Uterus (tissue), 4 donors: ENCODE data around the gene PDZK1IP1. TPM values are rescaled to one million over a fixed set of nuclear protein-coding genes. Genes with fewer than 3 reads are reported as not detected.
A peak's percentile ranks its signal among the peaks of the same experiment; 100 is the strongest.

Source experiments
- DNase-seq, 2 donors: peaks; one replicate each; pipeline ENCODE4 v3.0.0-alpha.2; 2019 to 2020
- H3K27ac ChIP-seq, 2 donors: fragments of 200-600 bp; sonication (generic); 1 replicate in 1 of 2; 2 replicates in 1 of 2; pipeline ENCODE4 v1.5.1; 2016 to 2018
- H3K27me3 ChIP-seq, 2 donors: fragments of 200-600 bp; sonication (generic); one replicate each; pipeline ENCODE4 v1.5.1; 2018 to 2019; ENCODE audit warnings: control low read depth in 1 of 2
- H3K36me3 ChIP-seq, 2 donors: fragments of 200-600 bp; sonication (generic); one replicate each; pipeline ENCODE4 v1.5.1; 2019; ENCODE audit warnings: control low read depth in 1 of 2
- H3K4me1 ChIP-seq, 2 donors: fragments of 200-600 bp; sonication (generic); one replicate each; pipeline ENCODE4 v1.5.1; 2018 to 2019; ENCODE audit warnings: control low read depth in 1 of 2
- H3K4me3 ChIP-seq, 2 donors: fragments of 200-600 bp; sonication (generic); 1 replicate in 1 of 2; 2 replicates in 1 of 2; pipeline ENCODE4 v1.5.1; 2018 to 2019; ENCODE audit warnings: mild to moderate bottlenecking in 1 of 2
- H3K9me3 ChIP-seq, 2 donors: fragments of 200-600 bp; sonication (generic); one replicate each; pipeline ENCODE4 v1.5.1; 2019; ENCODE audit warnings: control low read depth in 1 of 2
- CTCF ChIP-seq, 4 experiments: fragments of 200-600 bp in 2 of 4; fragments of 450-650 bp in 2 of 4; sonication (generic) in 2 of 4; IDR thresholded peaks; one replicate each; pipeline ENCODE4 v1.5.1; 2016 to 2019; ENCODE audit warnings: antibody characterized with exemption in 4 of 4, mild to moderate bottlenecking in 2 of 4, moderate library complexity in 1 of 4
- POLR2A ChIP-seq, 2 donors: fragments of 450-650 bp; IDR thresholded peaks; one replicate each; pipeline ENCODE4 v1.6.1; 2016; ENCODE audit warnings: antibody characterized with exemption in 2 of 2, mild to moderate bottlenecking in 1 of 2, moderate library complexity in 1 of 2
- intact Hi-C: fragments of 100-400 bp; cut with DNase I; formaldehyde crosslinking; loops from one replicate; pipeline ENCODE4 v1.15.1; 2023; ENCODE audit warnings: low total_unique reads
- total RNA-seq, 4 donors: library from RNA; depleted of rRNA in 3 of 4; stranded (reverse); fragments of >200 nt in 3 of 4; gene quantifications; one replicate each; pipeline versions ENCODE4 v1.1.0 to v1.2.4, GENCODE V29; 2014 to 2023
- donor health status: DM: yes; HTN: yes; CAD: no.

PDZK1IP1 gene
- total RNA-seq, 4 donors from 2014 or later, result 0.48 TPM; not detected in 3

GRCh38 chr1:47226121-47226838, 36.4 kb upstream of the PDZK1IP1 start:
- H3K4me3 ChIP-seq, result no peak overlapping the region
- no peaks in the 10 kb centered on the region for H3K36me3 ChIP-seq
- H3K4me1 ChIP-seq, result peaks cover 0 to 19% of the 10 kb centered on the region in 2 donors
- DNase-seq, result peak in 1 of 2 donors; percentile 12
- H3K27me3 ChIP-seq, result peaks cover 9 to 56% of the 10 kb centered on the region in 2 donors
- H3K27ac ChIP-seq, result peak overlapping the region in 1 of 2 donors; percentile 57
- intact Hi-C loops, result no loop called here
- no peak for TF ChIP-seq POLR2A (IDR thresholded peaks at IDR 0.05)
- TF ChIP-seq CTCF (IDR thresholded peaks at IDR 0.05), result no peak
- H3K9me3 ChIP-seq, result no peaks in the 10 kb centered on the region

DNA sequence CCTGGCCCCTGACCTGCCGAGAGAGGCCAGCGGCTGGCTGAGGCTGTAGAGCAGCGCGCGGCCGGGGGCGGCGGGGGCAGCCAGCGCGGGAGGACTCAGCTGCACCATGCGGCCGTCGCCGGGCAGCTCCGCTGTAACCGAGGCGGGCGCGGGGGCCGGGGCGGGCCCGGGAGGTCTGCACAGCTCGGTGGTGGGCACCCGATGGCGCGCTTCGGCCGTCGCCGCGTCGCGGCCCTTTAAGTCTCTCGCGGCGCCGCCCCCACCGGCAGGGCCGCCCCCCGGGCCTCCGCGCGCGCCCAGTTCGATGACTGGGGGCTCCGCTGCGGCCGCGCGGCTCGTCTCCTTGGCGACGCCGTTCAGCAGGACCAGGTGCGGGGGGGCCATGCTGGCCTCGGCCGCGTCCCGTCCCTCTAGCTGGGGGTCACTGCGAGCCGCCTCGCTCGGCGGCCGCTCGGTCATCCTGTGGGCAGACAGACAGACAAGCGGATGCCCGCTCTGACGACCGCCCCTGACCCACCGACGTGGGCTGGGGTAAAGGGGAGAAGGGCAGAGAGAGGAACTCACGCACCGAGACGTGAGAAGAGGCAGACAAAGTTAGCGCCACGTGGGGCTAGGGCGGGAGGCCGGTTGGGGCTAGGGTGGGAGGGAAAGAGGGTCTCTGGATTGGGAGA, 35.7 kb upstream of the PDZK1IP1 start:
- TF ChIP-seq CTCF (IDR thresholded peaks at IDR 0.05), result no peak
- TF ChIP-seq POLR2A (IDR thresholded peaks at IDR 0.05), result no peak
- H3K36me3 ChIP-seq, result no peaks in the 10 kb centered on the region
- intact Hi-C loops, result no loop called here
- peaks cover 3 to 49% of the 10 kb centered on the region in 2 donors for H3K27me3 ChIP-seq
- H3K4me3 ChIP-seq, result no peak overlapping the region
- H3K27ac ChIP-seq, result peak overlapping the region in 1 of 2 donors; percentile 57
- DNase-seq, result peak in 1 of 2 donors; percentile 10
- H3K4me1 ChIP-seq, result peaks cover 0 to 16% of the 10 kb centered on the region in 2 donors
- no peaks in the 10 kb centered on the region for H3K9me3 ChIP-seq

DNA sequence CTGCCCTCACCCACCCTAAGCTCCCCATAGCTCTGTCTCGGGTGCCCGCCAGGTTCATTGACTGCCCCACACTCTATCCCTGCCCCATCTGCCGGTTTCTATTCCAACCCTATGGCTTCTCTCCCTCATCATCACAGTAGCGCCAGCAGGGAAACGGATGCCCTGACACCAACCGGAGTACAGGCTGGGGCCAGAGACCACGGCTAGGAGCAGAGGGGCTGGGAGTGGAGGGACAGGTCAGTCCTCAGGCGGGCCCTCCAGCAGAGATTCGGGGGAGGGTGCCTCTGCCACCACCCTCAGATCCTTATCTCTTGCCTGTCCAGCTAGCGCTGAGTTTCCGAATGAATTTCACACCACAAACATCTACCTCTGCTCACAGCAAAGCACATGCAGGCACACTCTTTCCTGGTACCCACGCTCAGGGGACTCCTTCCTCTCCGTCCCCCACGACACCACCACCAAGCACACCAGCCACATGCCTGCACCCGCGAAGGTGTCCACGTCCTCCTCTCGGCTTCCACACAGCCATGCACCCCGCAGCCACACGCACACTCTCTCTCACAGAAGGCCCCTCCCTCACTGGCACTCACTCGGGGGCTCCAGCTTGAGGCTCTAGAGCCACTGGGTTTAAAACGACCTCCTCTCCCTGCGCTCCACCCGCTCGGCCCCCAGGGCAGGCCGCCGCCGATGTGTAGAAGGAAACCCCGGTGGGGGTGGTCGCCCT, 35.0 kb upstream of the PDZK1IP1 start:
- TF ChIP-seq CTCF (IDR thresholded peaks at IDR 0.05), result no peak
- Histone ChIP-seq H3K4me1 (peaks cover 0 to 16% of the 10 kb centered on the region in 2 donors), H3K9me3 (no peaks in the 10 kb centered on the region), H3K27me3 (peaks cover 0 to 42% of the 10 kb centered on the region in 2 donors), H3K36me3 (no peaks in the 10 kb centered on the region), H3K4me3 (no peak overlapping the region), H3K27ac (no peak overlapping the region)
- intact Hi-C loops, result no loop called here
- peak in 1 of 2 donors; percentile 12 for DNase-seq

DNA sequence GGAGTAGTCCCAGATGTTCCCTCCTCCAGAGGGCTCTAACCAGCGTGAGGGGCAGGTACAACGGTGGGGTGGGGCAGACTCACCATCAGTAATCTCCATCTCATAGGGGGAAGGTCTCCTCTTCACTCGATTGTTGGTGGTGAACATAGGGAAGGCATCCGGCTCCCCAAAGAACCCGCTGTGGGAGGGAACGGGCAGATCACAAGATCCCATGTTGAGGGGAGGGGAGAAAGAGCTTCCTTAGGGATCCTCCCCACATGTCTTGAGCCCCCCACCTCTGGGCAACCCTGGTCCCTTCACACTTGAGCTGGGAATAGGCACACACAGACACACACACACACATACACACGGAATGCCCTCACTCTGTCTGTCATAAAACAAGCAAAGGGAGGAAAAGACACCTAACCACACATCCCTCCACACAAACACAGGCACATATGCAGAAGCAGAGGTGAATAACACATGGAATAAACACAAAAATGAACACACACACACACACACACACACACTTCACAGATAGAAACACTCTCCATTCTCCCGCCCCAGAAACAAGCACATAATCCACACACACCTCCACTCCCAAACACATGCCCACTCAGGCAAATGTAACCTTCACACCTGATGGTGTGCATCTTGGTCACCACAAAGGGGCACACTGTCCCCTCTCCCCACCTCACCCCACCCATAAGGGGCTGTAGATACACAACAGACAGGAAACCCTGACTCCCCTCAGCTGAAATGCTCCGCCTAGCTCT, 34.3 kb upstream of the PDZK1IP1 start:
- Histone ChIP-seq H3K27ac (no peak overlapping the region), H3K9me3 (no peaks in the 10 kb centered on the region), H3K4me3 (no peak overlapping the region), H3K27me3 (peaks cover 0 to 35% of the 10 kb centered on the region in 2 donors), H3K4me1 (peaks cover 0 to 16% of the 10 kb centered on the region in 2 donors), H3K36me3 (no peaks in the 10 kb centered on the region)
- TF ChIP-seq CTCF (IDR thresholded peaks at IDR 0.05) (no peak), POLR2A (IDR thresholded peaks at IDR 0.05) (no peak)
- intact Hi-C loops, result no loop called here
- DNase-seq, result peak in 1 of 2 donors; percentile 9
